ENCODE measurements around the gene RNF10.
"Not testable (repeated sequence)": the region's sequence is repeated elsewhere in the genome, so short reads cannot be mapped to it uniquely, and the experiment has no call there.

RNF10 gene

GRCh38 chr12:120529641-120530417, 4.3 kb upstream of the RNF10 start:
- peak; percentile 31 for DNase-seq

DNA sequence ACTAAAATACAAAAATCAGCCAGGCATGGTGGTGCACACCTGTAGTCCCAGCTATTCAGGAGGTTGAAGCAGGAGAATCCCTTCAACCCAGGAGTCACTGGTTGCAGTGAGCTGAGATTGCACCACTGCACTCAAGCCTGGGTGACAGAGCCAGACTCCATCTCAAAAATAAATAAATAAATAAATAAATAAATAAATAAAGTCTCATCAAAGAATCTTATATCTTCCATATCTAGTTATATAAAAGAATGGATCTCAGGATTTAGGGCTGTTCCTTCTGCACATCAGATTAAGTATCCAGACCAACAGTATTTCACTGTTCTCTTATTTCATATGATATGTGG, 3.8 kb upstream of the RNF10 start:
- DNase-seq, result not testable (repeated sequence)

DNA sequence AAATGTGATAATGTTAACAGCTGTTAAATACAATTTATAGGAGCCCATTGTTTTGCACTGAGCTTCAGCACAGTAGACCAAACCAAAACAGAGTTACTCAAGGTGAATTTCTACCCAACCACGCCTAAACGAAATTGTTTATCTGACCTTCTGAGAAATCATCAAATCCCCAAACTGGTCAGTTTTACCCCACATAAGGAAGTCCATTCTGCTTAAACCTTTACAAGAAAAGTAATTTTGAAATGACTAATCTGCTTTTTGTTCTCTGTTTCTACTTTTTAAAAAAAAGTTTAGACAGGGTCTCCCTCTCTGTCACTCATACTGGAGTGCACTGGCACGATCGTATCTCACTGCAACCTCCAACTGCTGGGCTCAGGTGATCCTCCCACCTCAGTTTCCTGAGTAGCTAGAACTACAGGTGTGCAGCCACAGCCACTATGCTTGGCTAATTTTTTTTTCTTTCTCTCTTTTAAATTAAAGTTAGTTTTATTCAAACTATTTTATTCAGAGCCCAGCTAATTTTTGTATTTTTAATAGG, 1.4 kb upstream of the RNF10 start:
- no peak for DNase-seq

- DNase-seq, result no peak
Measured at GRCh38 chr12:120534703-120535655, 823 bp downstream of the RNF10 start.

- no peak for DNase-seq
Measured at GRCh38 chr12:120536064-120536791, 2.1 kb downstream of the RNF10 start.

GRCh38 chr12:120537856-120538220, 3.7 kb downstream of the RNF10 start:
- no peak for DNase-seq

DNA sequence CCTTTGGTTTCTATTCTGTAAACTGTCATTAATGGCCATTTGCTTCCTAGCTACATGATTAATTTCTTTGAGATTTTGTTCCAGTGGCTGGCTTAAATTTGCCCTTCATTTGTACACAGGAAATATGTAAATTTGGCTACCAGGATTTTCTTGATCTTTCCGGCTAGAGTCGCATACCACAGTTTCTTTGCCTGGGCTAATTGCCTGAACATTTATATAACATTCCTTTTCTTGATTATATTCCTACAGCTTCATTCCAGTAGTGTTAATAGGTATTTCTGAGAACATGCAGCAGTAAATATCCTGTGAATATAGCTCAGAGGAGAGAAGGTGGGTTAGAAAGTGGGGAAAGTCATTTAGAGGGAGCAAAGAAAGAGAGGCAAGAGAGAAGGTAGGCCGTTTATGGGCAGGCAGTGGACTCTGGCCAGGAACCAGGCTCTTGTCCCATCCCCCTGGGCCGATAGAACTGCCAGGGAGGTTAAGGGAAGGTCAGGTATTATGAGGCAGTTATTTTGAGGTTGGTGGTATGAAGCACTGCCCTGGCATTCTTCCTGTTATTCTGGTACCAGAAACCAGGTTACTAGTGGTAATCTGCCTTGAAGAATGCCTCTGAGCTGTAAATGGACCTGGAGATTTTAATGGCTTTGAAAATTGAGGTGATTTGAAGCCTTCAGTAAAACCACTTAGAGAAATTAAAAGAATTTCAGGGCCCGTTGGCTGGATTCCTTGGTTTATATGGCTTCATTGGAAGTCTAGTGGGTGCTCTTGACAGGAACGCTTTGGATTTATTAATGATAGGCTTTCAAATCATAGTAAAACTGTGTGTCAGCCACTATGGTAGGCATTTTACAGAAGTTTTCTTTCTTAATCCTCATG, 4.4 kb downstream of the RNF10 start:
- DNase-seq, result no peak

GRCh38 chr12:120539303-120539702, 5.1 kb downstream of the RNF10 start:
- no peak for DNase-seq

DNA sequence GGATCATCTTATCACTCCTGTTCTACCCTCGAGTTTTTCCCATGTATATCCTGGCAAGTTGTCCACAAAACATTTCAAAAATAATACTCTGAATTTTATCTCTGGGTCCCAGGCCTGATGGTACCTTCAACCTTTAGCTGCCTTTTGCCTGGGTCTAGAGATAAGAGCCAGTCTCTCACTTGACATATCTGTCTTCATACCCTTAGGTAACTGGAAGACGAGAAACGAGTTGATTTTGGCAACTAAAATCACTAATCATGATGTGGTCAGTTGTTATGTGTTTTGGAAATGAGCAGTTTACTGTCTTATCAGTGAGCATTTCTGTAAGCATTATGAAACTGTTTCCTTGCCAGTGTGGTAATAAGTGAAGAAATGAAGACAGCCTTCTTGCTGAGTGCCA, 6.3 kb downstream of the RNF10 start:
- DNase-seq, result no peak

GRCh38 chr12:120542166-120542565, 8.0 kb downstream of the RNF10 start:
- DNase-seq, result no peak

DNA sequence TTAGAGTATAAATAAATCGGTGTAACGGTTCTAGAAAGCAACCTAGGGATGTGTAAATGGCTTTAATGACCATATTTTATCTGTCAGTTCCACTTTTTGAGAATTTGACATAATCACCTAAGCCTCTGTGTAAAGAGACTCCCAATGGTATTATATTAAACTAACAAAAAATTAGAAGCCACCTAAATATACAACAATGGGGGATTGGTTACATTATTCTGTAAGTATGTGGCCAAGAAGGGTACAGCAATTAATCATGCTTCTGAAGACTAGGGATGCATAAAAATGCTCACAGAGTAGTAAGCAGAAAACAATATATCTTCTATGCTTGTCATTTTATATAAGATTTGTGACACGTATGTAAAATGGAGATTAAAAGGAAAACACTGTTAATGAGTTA, 10.5 kb downstream of the RNF10 start:
- DNase-seq, result no peak

- DNase-seq, result no peak
Measured at GRCh38 chr12:120546050-120546386, 11.9 kb downstream of the RNF10 start.

- DNase-seq, result no peak
Measured at GRCh38 chr12:120554678-120555077, 20.5 kb downstream of the RNF10 start.

GRCh38 chr12:120557589-120557988, 23.4 kb downstream of the RNF10 start:
- no peak for DNase-seq

GRCh38 chr12:120562906-120563305, 28.8 kb downstream of the RNF10 start:
- no peak for DNase-seq

DNA sequence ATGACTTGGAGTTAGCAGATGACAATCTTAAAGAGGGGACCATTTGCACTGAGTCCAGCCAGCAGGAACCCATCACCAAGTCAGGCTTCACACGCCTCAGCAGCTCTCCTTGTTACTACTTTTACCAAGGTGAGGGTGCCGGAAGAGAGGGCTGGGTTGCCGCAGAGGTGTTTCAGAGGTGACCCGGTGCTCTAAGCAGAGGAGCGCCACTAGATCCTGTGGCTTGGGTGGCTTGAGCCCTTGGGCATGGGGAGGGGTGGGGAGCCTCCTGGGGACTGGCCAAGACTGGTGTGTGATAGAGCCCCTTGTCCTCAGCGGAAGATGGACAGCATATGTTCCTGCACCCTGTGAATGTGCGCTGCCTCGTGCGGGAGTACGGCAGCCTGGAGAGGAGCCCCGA, 29.3 kb downstream of the RNF10 start:
- no peak for DNase-seq

DNA sequence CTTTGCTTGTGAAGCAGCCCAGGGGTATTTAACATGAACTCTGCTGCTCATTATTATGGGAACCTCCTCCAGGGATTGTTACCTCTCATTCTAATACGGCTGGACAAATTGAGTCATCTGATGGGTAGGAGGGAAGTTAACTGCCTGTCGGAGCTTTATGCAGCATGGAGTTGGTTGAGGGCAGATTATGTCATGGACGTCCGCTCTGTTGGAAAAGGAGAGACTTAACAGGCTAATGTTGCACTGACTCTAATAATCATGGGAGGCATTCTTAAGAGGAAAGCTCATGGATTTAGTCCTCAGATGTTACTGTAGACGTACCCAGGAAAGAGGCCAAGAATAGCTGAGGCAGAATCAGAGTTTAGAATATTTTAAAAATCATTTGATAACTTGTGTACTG, 37.1 kb downstream of the RNF10 start:
- no peak for DNase-seq

DNA sequence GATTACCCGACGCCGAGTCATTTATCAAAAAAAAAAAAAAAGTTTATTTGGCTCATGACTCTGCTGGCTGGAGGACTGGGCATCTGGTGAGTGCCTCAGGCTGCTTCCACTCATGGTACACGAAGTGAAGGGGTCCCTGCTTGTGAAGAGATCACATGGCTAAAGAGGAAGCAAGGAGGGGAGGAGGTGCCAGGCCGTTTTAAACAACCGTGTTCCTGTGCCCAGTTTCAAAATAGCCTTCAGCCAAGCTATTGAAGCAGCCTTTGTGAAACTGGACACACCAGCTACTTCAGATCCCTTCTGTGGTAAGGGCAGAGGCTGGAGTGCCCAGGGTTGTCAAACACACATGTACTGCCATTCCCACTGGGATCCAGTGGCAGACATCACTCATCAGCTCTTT, 39.4 kb downstream of the RNF10 start:
- no peak for DNase-seq

DNA sequence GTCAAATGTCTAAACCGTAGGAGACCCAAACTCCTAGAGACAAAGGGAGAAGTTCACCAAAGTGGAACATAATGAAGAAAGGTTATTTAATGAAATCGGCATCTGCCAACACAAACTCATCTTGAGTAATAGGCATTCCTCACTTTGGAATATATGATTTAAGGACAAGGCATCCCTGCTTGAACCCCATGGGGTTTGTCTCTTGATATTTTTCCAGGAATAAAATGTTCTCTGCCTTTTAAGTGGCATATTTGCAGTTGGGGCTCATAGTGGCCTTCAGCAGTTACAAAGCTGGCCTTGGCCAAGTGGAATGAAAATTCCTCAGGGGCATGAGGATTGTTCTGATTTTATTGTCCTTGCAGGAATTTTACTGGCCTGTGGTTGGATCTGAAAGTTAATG, 40.0 kb downstream of the RNF10 start:
- DNase-seq, result no peak

- DNase-seq, result no peak
Measured at GRCh38 chr12:120579179-120579578, 45.0 kb downstream of the RNF10 start.

DNA sequence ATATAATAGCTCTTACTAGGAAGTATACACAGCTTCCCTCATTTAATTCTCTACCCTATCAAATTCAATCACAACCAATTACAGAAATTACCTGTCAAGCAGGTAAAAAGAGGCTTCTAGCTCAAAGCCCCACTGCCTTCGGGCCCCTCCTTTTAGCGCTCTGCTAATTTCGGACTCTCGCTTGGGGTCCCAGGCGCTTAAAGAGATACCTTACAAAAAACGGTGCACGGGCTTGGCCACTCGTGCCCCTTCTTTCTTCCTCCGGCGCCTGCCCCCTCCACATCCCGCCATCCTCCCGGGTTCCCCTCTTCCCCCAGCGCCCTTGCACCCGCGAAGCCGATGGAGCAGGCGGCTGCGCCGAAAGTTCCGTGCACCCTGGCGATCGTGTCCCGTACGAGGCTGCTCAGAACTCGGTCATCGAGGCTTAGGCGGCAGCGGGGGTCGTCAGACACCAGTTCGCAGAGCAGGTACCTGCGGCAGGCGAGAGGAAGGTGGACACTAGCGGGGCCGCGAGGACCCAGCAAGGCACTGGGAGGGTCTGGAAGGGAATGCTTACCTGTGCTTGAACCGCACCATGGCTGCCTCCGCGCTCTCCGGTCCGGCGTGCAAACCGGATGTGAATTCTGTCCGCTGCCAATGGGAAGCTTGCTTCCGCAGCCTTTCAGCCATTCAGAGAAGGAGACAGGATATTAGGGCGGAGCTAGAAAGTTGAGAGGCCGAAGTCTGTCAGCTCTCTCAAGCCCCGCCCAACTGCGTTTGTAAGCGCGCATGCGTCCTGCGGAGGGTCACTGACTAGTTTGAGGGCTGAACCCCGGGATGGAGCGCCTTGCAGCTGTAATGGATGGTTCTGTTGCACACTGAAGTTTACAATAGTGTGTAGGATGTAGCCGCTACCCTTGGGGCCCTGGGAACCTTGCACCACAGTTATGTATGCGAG, 46.9 kb downstream of the RNF10 start, which contains the start of gene POP5:
Gene POP5 (minus strand): TSS at position 616 of the 937 bp plus-strand sequence. CDS start 40 bp downstream, at position 576.
- peak; percentile 96 for DNase-seq

All from NCI-H2081 treated with DMSO at 0.1 percent for 48 hours (cell line).